GM23248 (cell line): ENCODE measurements around the gene KIF4B.

Experiments used
- EZH2 ChIP-seq: fragments of 200-600 bp; sonication (generic); IDR thresholded peaks from 2 replicates; pipeline ENCODE4 v1.6.1; 2018; ENCODE audit warnings: antibody characterized with exemption, mild to moderate bottlenecking; ENCODE audit not compliant: insufficient read depth, poor library complexity, severe bottlenecking
- EZH2phosphoT487 ChIP-seq: fragments of 200-600 bp; sonication (generic); IDR thresholded peaks from 2 replicates; pipeline ENCODE4 v1.6.1; 2018; ENCODE audit warnings: antibody characterized with exemption, moderate library complexity, mild to moderate bottlenecking, low read depth; ENCODE audit not compliant: insufficient read depth

DNA sequence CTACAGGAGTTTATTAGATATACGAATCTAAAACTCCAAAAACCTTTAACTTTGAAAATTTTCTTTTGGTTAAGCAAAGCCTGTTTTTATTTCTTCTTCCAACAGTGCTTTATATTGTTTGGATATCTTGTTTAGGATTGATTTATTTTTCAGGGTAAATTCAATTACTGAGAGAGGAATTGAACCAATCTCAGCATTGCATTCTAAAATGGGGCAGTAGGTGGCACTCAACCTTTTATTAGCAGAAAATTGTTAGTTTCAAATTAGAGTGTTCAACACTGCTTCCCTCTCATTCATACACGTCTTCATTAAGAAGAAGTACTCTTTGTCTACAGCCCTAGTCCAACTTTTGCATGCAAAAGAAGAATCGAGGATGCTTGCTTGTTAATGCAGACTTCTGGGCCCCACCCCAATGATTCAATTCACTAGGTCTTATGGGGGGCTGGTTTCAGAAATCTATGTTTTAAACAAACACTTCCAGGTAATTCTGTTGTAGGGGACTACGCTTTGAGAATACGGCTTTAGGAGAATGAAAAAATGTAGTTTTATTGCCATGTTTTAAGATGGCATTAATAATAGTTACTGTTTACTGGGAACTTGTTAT, 46.0 kb upstream of the KIF4B start:
- TF ChIP-seq EZH2 (no peak), EZH2phosphoT487 (no peak)
